GM10847 (cell line): ENCODE data around the gene WDFY3.

Source experiments
- POLR2A ChIP-seq: IDR thresholded peaks from 2 replicates; pipeline ENCODE4 v1.6.1; 2011; ENCODE audit not compliant: insufficient read length; ENCODE audit errors: extremely low read depth

The WDFY3 gene

DNA sequence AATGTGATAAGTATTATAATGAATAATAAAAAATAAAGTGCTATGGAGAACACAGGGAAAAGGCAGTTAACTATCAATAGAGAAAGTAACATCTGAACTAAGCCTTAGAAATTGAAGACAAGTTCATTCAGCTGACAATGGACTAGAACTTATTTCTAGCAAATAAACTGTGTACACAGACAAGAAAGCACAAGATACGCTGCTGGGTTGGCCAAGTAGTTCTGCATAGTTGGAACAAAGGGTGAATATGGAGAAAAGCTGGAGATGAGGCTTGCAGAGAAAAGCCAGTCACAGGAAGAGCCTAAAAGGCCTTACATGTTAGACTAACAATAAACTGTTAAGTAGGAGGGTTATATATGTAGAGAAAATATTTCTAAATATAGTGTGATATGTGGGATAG is 71.2 kb downstream of the WDFY3 start:
- no peak for TF ChIP-seq POLR2A

GRCh38 chr4:84894621-84895020 is 71.9 kb downstream of the WDFY3 start:
- no peak for TF ChIP-seq POLR2A

GRCh38 chr4:84892950-84893349 is 73.5 kb downstream of the WDFY3 start:
- TF ChIP-seq POLR2A, result no peak

- TF ChIP-seq POLR2A, result no peak
These were observed 78.7 kb downstream of the WDFY3 start for GRCh38 chr4:84887824-84888223.

DNA sequence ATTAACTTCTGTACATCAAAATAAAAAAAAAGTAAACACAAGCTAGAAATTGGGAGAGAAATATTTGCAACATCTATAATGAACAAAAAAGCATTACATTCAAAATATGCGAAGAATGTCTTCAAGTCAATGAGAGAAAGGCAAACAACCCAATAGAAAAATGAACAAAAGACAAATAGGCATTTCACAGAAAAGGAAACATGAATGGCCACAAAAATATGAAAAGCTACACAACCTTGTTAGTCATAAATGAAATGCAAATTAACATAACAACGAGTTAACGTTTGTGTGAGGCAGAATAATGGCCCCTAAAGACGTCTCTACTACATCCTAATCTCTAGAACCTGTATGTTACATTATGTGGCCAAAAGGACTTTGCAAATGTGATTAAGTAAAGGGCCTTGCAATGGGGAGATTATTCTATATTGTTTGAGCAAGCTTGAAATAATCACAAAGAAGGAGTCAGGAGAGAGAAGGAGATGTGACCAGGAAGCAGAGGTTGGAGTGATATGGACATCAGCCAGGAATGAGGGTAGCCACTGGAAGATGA is 86.8 kb downstream of the WDFY3 start:
- TF ChIP-seq POLR2A, result no peak

GRCh38 chr4:84878546-84878945 is 87.9 kb downstream of the WDFY3 start:
- no peak for TF ChIP-seq POLR2A

DNA sequence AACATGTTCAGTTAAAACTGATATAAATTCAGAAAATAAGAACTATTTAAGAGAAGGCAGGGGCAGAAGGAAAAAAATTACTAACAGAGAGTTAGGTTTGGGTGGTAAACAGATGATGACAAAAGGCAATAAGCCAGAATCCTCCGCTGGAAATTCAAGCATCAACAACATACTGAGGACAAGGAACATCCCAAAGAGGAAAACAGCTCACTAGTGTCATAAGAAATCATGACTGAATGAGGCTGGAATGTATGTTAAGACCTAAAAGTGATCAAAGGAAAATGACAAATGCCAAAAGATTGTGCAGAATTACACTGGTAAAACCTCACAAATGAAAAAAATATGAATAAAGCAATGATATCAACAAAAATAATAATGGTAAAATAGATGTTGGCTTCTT is 88.4 kb downstream of the WDFY3 start:
- TF ChIP-seq POLR2A, result no peak

DNA sequence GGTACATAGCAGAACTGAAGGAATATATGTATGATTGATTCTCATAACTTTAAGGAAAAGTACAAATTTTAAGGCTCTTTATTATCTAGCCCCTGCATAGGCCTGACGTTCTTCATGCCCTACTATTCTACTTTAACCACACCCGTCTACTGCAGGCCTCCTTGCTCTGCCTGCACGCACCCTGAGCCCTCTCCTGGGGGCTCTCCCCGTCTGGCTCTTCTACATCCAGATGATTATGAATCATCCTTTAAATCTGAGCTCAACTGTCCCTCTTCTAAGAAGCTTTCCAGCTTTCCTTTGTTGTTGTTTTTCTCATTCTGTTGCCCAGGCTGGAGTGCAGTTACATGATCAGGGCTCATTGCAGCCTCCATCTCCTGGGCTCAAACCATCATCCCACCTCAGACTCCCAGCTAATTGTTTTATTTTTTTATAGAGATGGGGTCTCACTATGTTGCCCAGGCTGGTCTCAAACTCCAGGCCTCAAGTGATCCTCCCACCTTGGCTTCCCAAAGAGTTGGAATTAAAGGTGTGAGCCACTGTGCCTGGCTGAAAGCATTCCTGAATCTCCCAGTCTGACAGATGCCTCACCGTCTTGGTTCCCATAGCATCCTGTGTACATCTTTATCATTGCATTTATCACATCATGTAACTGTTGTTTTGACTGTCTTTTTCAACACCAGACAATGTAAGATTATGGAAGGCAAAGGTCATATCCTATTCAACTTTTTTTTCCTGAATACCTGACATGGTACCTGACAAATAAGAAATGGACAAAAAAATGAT is 89.2 kb downstream of the WDFY3 start:
- no peak for TF ChIP-seq POLR2A

- TF ChIP-seq POLR2A, result no peak
These were observed 90.7 kb downstream of the WDFY3 start for GRCh38 chr4:84875636-84876371.

GRCh38 chr4:84874619-84875018 is 91.9 kb downstream of the WDFY3 start:
- no peak for TF ChIP-seq POLR2A

GRCh38 chr4:84870398-84871163 is 95.9 kb downstream of the WDFY3 start:
- TF ChIP-seq POLR2A, result no peak

DNA sequence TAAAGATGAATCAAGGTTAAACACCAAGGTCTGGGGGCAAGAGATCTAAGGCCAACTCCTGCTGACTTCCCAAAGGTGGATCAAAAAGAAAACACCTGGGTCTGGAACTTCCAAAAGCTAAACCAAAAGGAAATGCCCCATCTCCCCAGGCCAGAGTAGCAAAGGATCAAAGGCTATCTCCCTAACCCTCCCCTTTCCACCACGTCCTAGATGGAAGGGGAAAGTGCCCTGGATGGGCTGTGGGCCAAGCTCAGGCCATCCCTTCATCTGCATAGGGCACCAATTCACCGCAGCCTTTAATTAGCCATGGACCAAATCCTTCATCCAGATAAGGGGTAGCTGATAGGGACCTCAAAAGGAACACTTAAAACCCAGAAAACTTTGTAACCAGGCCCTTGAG is 100.2 kb downstream of the WDFY3 start:
- no peak for TF ChIP-seq POLR2A

- no peak for TF ChIP-seq POLR2A
These were observed 100.9 kb downstream of the WDFY3 start for GRCh38 chr4:84865600-84865999.

DNA sequence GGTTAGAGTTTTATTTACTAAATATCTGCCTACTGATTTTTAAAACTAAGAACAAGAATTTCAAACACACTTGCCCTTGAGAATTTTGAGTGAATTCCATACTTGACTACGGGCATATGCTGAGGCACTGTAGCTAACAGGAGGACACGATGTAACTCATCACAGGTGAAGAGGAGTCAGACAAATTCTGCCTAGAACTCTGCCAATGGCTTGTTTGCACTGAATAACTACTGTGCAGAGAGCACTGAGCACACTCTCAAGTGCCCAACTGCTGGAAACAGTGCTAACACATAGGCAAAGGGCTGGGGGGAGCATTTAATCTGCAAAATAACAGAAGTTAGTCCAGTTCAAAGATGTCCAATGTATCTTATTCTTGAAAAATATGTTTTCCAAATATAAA is 104.4 kb downstream of the WDFY3 start:
- no peak for TF ChIP-seq POLR2A

DNA sequence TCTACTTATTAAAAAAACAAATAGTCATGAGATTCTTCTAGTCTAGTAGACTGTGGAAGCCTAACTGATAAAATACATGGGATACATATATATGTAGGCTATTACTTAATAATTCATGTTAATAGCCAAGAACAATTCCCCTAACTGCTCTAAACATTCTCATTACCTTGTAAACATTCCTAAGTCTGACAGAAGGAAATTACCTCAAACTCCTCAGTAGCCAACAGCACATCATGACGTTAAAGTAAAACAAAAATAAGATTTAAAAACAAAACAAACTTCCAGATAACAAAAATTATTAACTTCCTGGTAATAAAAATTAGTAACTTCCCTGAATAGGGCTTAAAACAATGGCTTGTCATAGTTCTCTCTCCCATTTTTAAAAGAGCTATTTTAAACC is 109.2 kb downstream of the WDFY3 start:
- TF ChIP-seq POLR2A, result no peak

GRCh38 chr4:84856468-84857049 is 109.9 kb downstream of the WDFY3 start:
- TF ChIP-seq POLR2A, result no peak

DNA sequence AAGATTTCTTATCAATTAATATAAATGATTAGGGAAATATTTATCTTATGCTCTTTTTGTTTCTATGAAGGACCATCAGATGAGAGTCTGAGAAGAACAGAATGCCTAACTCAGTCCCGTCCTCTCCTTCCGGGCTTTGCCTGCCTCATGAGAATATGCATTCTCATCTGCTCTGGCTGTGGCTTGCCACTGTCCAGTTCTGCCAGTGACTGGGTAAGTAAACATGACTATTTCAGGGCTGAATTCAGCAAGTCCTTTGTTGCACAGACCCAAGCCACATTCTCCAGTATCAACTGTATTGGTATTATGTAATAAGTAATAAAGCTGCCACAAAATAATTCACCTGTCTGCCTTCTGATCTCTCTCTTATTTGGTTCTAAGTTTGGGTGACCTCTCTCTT is 110.7 kb downstream of the WDFY3 start:
- no peak for TF ChIP-seq POLR2A
